ENCODE measurements around the gene KRT82.

Gene KRT82

DNA sequence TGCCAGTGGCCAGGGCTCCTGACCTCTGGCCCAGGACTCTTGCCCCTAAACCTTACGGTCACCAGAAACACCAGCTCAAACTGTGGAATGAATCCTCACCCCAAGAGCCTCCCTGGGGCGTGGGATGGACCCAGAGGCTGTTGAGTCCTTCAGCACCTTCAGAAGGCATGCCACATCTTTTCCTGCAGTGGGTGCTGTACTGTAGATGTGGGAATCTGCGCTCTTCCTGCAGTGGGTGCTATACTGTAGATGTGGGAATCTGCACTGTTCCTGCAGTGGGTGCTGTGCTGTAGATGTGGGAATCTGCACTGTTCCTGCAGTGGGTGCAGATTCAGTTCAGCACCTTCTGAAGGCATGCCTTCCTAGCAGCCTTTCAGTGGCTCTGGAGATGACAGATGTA, 1.2 kb downstream of the KRT82 start:
- DNase-seq: no peak

- DNase-seq: no peak
These were observed 2.6 kb downstream of the KRT82 start for GRCh38 chr12:52403561-52403960.

GRCh38 chr12:52402873-52403540, 3.1 kb downstream of the KRT82 start:
- no peak for DNase-seq

- DNase-seq: no peak
These were observed 3.8 kb downstream of the KRT82 start for GRCh38 chr12:52402377-52402776.

DNA sequence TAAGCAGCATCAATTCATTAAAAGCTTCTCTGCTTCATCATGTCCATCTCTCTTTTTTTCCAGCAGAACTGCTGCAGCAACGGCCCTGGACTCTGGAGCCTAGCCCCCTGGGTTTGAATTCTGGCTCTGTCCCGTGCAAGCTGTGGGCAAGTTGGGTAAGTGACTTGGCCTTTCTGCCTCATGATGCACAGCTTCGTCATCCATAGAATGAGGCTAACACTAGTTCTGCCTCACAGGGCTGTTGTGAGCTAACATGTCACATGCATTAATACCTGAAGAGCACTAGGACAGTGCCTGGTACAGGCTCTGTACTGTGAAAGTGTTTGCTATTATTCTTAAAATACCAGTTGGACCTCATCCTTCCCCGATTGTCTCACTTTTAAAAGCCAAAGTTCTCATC, 4.2 kb downstream of the KRT82 start:
- no peak for DNase-seq

- no peak for DNase-seq
These were observed 4.6 kb downstream of the KRT82 start for GRCh38 chr12:52401526-52401925.

- DNase-seq: no peak
These were observed 5.2 kb downstream of the KRT82 start for GRCh38 chr12:52400906-52401305.

- no peak for DNase-seq
These were observed 6.4 kb downstream of the KRT82 start for GRCh38 chr12:52399756-52400155.

- DNase-seq: no peak
These were observed 8.0 kb downstream of the KRT82 start for GRCh38 chr12:52398176-52398575.

DNA sequence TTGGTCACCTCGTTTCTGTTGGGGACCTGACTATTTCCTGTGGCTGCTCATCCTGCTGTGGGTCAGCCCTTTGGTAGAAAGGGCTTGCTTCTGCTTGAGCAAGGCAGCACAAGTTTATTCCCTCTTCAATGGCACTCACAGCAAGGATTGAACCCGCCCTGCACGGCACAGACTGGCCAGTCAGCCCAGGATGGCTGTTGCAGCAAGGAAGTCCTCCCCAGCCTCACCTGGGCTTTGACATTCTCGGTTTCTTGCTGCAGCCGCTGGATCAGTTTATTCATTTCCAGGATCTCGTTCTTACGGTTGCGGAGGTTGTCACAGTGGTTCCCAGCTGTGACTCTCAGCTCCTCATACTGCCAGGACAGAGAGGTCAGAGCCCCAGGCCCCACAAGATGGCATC, 9.5 kb downstream of the KRT82 start:
- no peak for DNase-seq

- DNase-seq: no peak
These were observed 10.2 kb downstream of the KRT82 start for GRCh38 chr12:52395761-52396434.

- DNase-seq: no peak
These were observed 11.2 kb downstream of the KRT82 start for GRCh38 chr12:52394836-52395405.

GRCh38 chr12:52392465-52393007, 13.6 kb downstream of the KRT82 start:
- DNase-seq: no peak

DNA sequence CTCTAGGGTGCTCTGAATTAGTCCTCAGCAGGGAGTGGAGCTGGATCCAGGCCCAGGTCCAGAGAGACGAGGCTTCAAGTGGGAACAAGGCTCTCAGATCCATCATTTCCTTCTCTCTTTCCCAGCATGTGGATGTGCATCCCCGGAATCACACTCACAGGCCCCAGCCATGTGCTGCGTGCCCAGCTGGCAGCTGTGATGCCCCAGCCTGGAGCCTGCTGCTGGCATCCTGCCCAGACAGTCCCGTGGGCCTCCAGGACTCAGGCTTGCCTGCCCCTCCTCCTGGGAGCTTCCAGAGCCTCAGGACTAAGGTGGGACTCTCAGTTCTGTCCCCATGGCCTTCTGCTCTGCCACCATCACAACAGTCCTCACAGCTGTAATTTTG, 14.5 kb downstream of the KRT82 start:
- peak; percentile 86 for DNase-seq

- peak; percentile 27 for DNase-seq
These were observed 15.2 kb downstream of the KRT82 start for GRCh38 chr12:52390739-52391617.

- no peak for DNase-seq
These were observed 16.6 kb downstream of the KRT82 start for GRCh38 chr12:52389313-52390207.

DNA sequence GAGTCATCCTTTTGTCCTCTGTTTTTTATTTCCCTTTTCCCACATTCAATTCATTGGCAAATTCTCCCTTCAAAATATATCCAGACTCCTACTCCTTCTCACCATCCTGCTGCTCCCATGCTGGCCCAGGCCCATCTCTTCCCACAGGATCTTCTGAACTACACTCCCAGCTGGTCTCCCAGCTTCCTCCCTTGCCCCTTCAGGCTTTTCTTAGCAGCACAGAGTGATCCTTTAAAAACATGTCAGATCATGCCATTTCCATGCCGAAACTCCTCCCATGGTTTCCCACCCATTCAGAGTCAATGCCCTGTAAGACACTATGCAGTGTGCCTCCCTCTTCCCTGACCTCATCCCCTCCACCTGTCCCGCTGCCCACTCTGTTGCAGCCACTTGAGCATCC, 18.3 kb downstream of the KRT82 start:
- DNase-seq: no peak

- no peak for DNase-seq
These were observed 20.9 kb downstream of the KRT82 start, which contains the start of gene KRT84 for GRCh38 chr12:52385226-52385702. Gene KRT84, minus strand, starts transcription at chr12:52385652. Its CDS starts 67 bp downstream, at chr12:52385585.

GRCh38 chr12:52383331-52383730, 22.8 kb downstream of the KRT82 start:
- DNase-seq: no peak

DNA sequence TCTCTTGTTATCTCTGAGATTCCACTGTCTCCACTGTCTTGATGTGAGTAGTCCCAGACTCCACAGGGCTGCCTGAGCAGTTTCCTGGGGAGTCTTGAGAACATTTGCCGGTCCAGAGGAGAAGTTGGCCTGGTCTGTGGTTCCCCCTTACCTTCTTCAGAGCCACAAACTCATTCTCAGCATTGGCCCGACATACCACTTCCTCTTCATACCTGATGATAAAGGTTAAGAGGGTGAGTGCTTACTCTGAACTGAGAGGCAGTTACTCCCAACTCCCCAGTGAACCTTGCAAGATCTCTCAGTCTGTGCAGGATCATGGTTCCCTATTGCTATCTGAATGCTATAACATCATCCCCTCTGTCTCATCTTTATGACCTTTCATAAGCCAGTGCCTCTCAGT, 23.3 kb downstream of the KRT82 start:
- DNase-seq: no peak

GRCh38 chr12:52381206-52381605, 24.9 kb downstream of the KRT82 start:
- DNase-seq: no peak

DNA sequence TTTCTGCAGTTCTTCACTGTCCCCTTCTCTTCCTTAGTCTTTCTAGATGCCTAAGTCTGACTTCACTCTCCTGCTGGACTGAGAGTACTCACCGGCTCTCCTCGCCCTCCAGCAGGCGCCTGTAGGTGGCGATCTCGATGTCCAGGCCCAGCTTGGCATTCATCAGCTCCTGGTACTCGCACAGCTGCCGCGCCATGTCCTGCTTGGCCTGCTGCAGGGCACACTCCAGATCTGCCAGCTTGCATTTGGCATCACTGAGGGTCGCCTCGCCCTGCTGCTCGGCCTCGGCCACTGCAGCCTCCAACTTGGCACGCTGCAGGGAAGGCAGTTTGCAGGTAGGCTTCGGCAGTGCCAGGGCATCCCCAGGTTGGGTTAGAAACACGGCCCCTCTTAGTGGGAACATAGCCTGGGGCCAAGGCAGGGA, 25.9 kb downstream of the KRT82 start:
- peak; percentile 31 for DNase-seq

Measured in NCI-H1092 treated with DMSO at 0.1 percent for 48 hours (cell line).